Mesendoderm (in vitro differentiated cells): ENCODE results near the gene PEMT.

Experiments
- DNase-seq: peaks from one replicate; pipeline ENCODE4 v3.0.0; 2013
- H2AK5ac ChIP-seq: 2 replicates; pipeline ENCODE4 v1.6.1; 2013; ENCODE audit warnings: low read length, inconsistent platforms
- H2BK120ac ChIP-seq: 2 replicates; pipeline ENCODE4 v1.6.1; 2013; ENCODE audit warnings: low read depth, mild to moderate bottlenecking, low read length, moderate library complexity, mixed read lengths
- H2BK15ac ChIP-seq: replicated peaks from 2 replicates; pipeline ENCODE4 v1.6.1; 2013; ENCODE audit warnings: low read depth, mild to moderate bottlenecking, moderate library complexity
- H2BK5ac ChIP-seq: 2 replicates; pipeline ENCODE4 v1.6.1; 2013; ENCODE audit warnings: low read length, inconsistent platforms
- H3K18ac ChIP-seq: 2 replicates; pipeline ENCODE4 v1.6.1; 2013; ENCODE audit warnings: mild to moderate bottlenecking, low read length, mixed read lengths
- H3K23ac ChIP-seq: one replicate; pipeline ENCODE4 v1.6.1; 2013; ENCODE audit warnings: low read length
- H3K27ac ChIP-seq: 2 replicates; pipeline ENCODE4 v1.5.1; 2013; ENCODE audit warnings: low read depth, mild to moderate bottlenecking, inconsistent platforms, low read length, moderate library complexity
- H3K27me3 ChIP-seq: 2 replicates; pipeline ENCODE4 v1.6.1; 2013; ENCODE audit warnings: low read length, control low read depth, mild to moderate bottlenecking, inconsistent platforms; ENCODE audit not compliant: insufficient read depth, poor library complexity
- H3K36me3 ChIP-seq: 2 replicates; pipeline ENCODE4 v1.6.1; 2013; ENCODE audit warnings: low read length, inconsistent platforms; ENCODE audit not compliant: control insufficient read depth, insufficient read depth
- H3K4ac ChIP-seq: one replicate; pipeline ENCODE4 v1.6.1; 2013; ENCODE audit warnings: low read depth, mild to moderate bottlenecking, low read length, moderate library complexity
- H3K4me1 ChIP-seq: 2 replicates; pipeline ENCODE4 v1.6.1; 2013; ENCODE audit warnings: low read depth, low read length, inconsistent platforms; ENCODE audit not compliant: control insufficient read depth
- H3K4me2 ChIP-seq: 2 replicates; pipeline ENCODE4 v1.6.1; 2013; ENCODE audit warnings: low read length
- H3K4me3 ChIP-seq: 2 replicates; pipeline ENCODE4 v1.5.1; 2013; ENCODE audit warnings: mild to moderate bottlenecking, low read length
- H3K56ac ChIP-seq: one replicate; pipeline ENCODE4 v1.6.1; 2013; ENCODE audit warnings: low read length
- H3K79me1 ChIP-seq: 2 replicates; pipeline ENCODE4 v1.6.1; 2013; ENCODE audit warnings: low read length, inconsistent platforms
- H3K79me2 ChIP-seq: 2 replicates; pipeline ENCODE4 v1.6.1; 2013; ENCODE audit warnings: mild to moderate bottlenecking, low read length; ENCODE audit not compliant: control insufficient read depth, insufficient read depth
- H3K9ac ChIP-seq: 2 replicates; pipeline ENCODE4 v1.6.1; 2013; ENCODE audit warnings: low read length, inconsistent platforms
- H4K5ac ChIP-seq: one replicate; pipeline ENCODE4 v1.6.1; 2013; ENCODE audit warnings: low read length
- H4K8ac ChIP-seq: one replicate; pipeline ENCODE4 v1.6.1; 2013; ENCODE audit warnings: low read depth, mild to moderate bottlenecking, control low read depth, low read length, moderate library complexity
- WGBS: extraction: QIAGEN DNeasy Blood & Tissue Kit; methylation state at CpG from one replicate; pipeline ENCODE4 v1.1.7; 2013; ENCODE audit warnings: low lambda C conversion rate, missing lambda C conversion rate; ENCODE audit not compliant: insufficient coverage; ENCODE audit errors: extremely low coverage; 5-methylcytosine and 5-hydroxymethylcytosine counted together

Gene PEMT

GRCh38 chr17:17624741-17625140, 33.2 kb upstream of the PEMT start:
- H3K4me2 ChIP-seq: no peak overlapping the region
- H2AK5ac ChIP-seq: no peak overlapping the region
- H3K79me1 ChIP-seq: no peaks in the 10 kb centered on the region
- H3K4ac ChIP-seq: no peak overlapping the region
- H3K27ac ChIP-seq: no peak overlapping the region
- no peak overlapping the region for H2BK15ac ChIP-seq
- no peak overlapping the region for H4K8ac ChIP-seq
- DNase-seq: no peak
- no peak overlapping the region for H2BK120ac ChIP-seq
- no peak overlapping the region for H3K18ac ChIP-seq
- no peaks in the 10 kb centered on the region for H3K27me3 ChIP-seq
- H3K9ac ChIP-seq: no peak overlapping the region
- no peak overlapping the region for H3K23ac ChIP-seq
- H3K56ac ChIP-seq: no peak overlapping the region
- H2BK5ac ChIP-seq: no peak overlapping the region
- no CpG with 5 or more reads among the region's 9 CpGs for WGBS
- no peaks in the 10 kb centered on the region for H3K79me2 ChIP-seq
- H4K5ac ChIP-seq: no peak overlapping the region
- H3K4me1 ChIP-seq: peaks cover 4% of the 10 kb centered on the region
- no peak overlapping the region for H3K4me3 ChIP-seq
- H3K36me3 ChIP-seq: no peaks in the 10 kb centered on the region

GRCh38 chr17:17623904-17624303, 32.4 kb upstream of the PEMT start:
- Histone ChIP-seq H3K27me3 (no peaks in the 10 kb centered on the region), H2AK5ac (no peak overlapping the region), H3K4me3 (no peak overlapping the region), H4K8ac (no peak overlapping the region), H2BK120ac (no peak overlapping the region), H3K27ac (no peak overlapping the region), H4K5ac (no peak overlapping the region), H3K18ac (no peak overlapping the region), H3K36me3 (no peaks in the 10 kb centered on the region), H3K9ac (no peak overlapping the region), H2BK15ac (no peak overlapping the region), H3K79me2 (no peaks in the 10 kb centered on the region), H3K23ac (peak overlapping the region; percentile 45), H2BK5ac (no peak overlapping the region), H3K79me1 (no peaks in the 10 kb centered on the region), H3K56ac (peak overlapping the region; percentile 15), H3K4me1 (peaks cover 4% of the 10 kb centered on the region), H3K4ac (no peak overlapping the region), H3K4me2 (no peak overlapping the region)
- no CpG with 5 or more reads among the region's 9 CpGs for WGBS
- DNase-seq: no peak

DNA sequence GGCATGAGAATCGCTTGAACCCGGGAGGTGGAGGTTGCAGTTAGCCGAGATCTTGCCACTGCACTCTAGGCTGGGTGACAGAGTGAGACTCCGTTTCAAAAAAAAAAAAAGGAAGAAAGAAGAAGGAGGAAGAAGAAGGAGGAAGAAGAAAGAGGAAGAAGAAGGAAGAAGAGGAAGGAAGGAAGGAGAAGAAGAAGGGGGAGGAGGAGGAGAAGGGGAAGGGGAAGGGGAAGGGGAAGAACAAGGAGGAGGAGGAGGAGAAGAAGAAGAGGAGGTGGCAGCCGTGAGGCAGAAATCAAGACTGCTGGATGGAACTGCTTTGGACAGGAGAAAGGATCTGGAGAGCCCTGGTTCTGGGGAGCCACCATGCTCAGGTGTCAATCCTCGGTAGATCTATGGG, 29.7 kb upstream of the PEMT start:
- H3K9ac ChIP-seq: no peak overlapping the region
- WGBS: no CpG with 5 or more reads among the region's 6 CpGs
- no peak for DNase-seq
- no peaks in the 10 kb centered on the region for H3K79me2 ChIP-seq
- no peak overlapping the region for H3K27ac ChIP-seq
- H3K4me2 ChIP-seq: no peak overlapping the region
- H3K79me1 ChIP-seq: no peaks in the 10 kb centered on the region
- no peak overlapping the region for H3K18ac ChIP-seq
- no peak overlapping the region for H3K56ac ChIP-seq
- no peak overlapping the region for H2BK5ac ChIP-seq
- no peak overlapping the region for H3K4ac ChIP-seq
- H3K23ac ChIP-seq: no peak overlapping the region
- H3K36me3 ChIP-seq: no peaks in the 10 kb centered on the region
- no peak overlapping the region for H3K4me3 ChIP-seq
- H2BK15ac ChIP-seq: no peak overlapping the region
- H2BK120ac ChIP-seq: no peak overlapping the region
- no peaks in the 10 kb centered on the region for H3K27me3 ChIP-seq
- H2AK5ac ChIP-seq: no peak overlapping the region
- no peak overlapping the region for H4K5ac ChIP-seq
- peaks cover 2% of the 10 kb centered on the region for H3K4me1 ChIP-seq
- H4K8ac ChIP-seq: no peak overlapping the region

DNA sequence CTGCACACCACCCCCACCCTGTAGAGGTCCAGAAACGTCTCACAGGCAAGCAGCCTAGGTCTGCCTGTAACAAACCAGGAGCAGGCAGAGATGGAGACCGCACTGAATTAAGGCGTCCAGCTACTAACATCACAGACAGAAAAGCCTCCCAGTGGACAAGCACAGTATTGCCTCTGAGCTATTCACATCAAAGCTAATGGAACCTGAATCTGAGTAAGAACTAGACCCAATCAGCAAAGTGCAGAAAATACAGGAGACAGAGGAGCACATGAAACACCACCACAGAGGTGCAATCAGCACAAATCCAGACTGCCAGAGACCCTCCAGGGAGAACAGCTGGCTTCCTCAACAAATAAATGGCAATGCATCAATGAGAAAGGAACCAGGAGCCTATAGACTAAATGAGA, 22.2 kb upstream of the PEMT start:
- Histone ChIP-seq H3K18ac (no peak overlapping the region), H2AK5ac (no peak overlapping the region), H3K23ac (no peak overlapping the region), H3K4me2 (no peak overlapping the region), H4K8ac (no peak overlapping the region), H3K56ac (no peak overlapping the region), H3K27me3 (no peaks in the 10 kb centered on the region), H2BK5ac (no peak overlapping the region), H3K9ac (no peak overlapping the region), H3K4me3 (no peak overlapping the region), H3K79me1 (no peaks in the 10 kb centered on the region), H3K27ac (no peak overlapping the region), H3K4ac (no peak overlapping the region), H2BK15ac (no peak overlapping the region), H2BK120ac (no peak overlapping the region), H3K4me1 (no peaks in the 10 kb centered on the region), H4K5ac (no peak overlapping the region), H3K79me2 (no peaks in the 10 kb centered on the region), H3K36me3 (no peaks in the 10 kb centered on the region)
- WGBS: no CpG with 5 or more reads among the region's 3 CpGs
- DNase-seq: peak; percentile 92

- H3K4me3 ChIP-seq: no peak overlapping the region
- no peak for DNase-seq
- H2AK5ac ChIP-seq: no peak overlapping the region
- H4K5ac ChIP-seq: no peak overlapping the region
- H2BK120ac ChIP-seq: no peak overlapping the region
- peak overlapping the region; percentile 64 for H3K56ac ChIP-seq
- no peaks in the 10 kb centered on the region for H3K27me3 ChIP-seq
- no peaks in the 10 kb centered on the region for H3K79me1 ChIP-seq
- peak overlapping the region; percentile 15 for H3K23ac ChIP-seq
- H3K79me2 ChIP-seq: no peaks in the 10 kb centered on the region
- WGBS: no CpG with 5 or more reads among the region's 9 CpGs
- H2BK5ac ChIP-seq: peak overlapping the region; percentile 76
- H2BK15ac ChIP-seq: no peak overlapping the region
- H3K4me1 ChIP-seq: no peaks in the 10 kb centered on the region
- H3K4me2 ChIP-seq: no peak overlapping the region
- H3K36me3 ChIP-seq: no peaks in the 10 kb centered on the region
- H4K8ac ChIP-seq: no peak overlapping the region
- no peak overlapping the region for H3K9ac ChIP-seq
- H3K4ac ChIP-seq: no peak overlapping the region
- H3K27ac ChIP-seq: peak overlapping the region; percentile 6
- H3K18ac ChIP-seq: no peak overlapping the region
Measured at GRCh38 chr17:17612085-17613022, 20.8 kb upstream of the PEMT start.
